NCI-H748 (cell line): ENCODE results near the gene FNDC3B.

Experiments
- DNase-seq: peaks from one replicate; lab custom pipeline; 2025; ENCODE audit not compliant: unreplicated experiment; lab: John Stamatoyannopoulos, UW

The FNDC3B gene

DNA sequence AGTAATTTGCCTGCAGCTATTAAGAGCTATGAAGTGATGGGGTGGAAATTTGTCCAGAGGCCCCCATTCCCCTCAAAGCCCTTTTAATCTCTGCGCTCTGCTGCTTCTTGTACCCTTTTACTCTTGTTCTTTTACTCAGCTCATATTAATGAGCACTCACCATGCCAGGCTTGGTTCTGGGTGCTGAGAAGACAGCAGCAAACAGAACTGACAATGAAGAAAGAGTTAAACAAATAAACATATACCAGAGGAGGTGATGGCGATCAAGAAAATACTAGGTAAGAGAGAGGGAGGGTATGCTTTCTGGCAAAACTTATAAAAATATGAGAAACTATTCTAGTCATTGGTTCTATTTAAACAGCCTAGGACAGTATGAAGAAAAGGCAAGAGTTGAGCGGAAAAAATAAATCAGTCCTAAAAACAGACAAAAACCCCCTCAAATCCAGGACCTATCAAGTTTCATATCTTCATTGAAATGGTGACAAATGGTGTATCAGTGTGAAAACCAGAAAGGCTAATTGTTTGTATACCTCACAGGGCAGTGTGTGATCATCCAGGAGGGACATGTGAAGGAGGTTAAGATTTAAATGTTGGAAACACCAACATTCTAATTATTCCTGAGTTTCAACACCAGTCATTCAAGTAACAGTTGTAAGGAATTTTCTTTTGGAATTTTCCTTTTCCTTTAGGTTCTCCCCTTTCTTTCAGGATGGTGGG lies 144.9 kb downstream of the FNDC3B start:
- DNase-seq = no peak

DNA sequence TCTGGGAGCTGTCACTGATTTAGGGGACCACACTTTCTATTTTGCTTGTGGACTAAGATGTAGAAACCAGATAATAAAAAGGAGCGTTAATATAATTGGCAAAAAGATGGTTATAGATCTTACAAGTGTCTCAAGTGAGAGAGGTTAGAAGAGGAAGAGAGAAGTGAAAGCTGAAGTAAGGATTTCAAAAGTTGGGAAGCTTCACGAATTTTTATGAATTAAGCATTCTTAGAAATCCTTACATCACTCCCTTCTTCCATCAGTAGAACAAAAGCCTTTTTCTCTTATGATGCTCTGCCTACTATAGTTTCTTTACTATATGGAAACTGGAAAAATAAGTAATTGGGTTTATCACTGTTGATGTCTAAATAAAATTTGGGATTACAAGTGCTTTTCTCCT lies 146.5 kb downstream of the FNDC3B start:
- no peak for DNase-seq

DNA sequence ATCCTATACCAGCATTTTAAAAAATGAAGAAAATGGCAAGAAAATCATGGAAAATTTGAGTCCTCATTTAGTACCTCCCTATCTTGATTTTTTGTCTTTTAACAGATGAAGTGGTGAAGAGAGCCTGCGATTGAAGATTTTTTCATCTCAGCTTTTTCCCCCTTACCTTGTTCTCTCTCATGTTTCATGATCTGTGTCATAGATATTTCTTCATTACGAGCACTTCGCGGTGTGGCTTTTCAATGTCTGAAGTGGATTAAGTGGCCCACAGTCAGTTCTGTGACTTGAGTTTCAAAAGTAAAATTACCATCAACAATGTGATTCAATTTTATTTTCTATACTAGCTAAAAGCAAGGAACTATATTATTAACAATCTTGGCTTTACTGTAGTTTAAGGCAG lies 147.2 kb downstream of the FNDC3B start:
- DNase-seq = no peak

DNA sequence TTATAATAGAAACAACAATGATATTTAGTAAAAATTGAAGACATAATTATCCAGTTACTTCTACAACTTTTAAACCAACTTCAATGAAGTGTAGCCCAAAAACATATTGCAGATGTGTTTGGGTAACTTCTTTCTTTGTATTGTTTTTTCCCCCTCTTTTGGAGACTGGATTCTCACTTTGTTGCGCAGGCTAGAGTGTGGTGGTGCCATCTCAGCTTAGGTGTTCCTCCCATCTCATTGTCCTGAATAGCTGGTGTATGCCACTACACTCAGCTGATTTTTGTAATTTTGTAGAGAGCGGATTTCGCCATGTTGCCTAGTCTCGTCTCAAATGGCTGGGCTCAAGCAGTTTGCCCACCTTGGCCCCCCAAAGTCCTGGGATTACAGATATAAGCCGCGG lies 148.1 kb downstream of the FNDC3B start:
- no peak for DNase-seq

DNA sequence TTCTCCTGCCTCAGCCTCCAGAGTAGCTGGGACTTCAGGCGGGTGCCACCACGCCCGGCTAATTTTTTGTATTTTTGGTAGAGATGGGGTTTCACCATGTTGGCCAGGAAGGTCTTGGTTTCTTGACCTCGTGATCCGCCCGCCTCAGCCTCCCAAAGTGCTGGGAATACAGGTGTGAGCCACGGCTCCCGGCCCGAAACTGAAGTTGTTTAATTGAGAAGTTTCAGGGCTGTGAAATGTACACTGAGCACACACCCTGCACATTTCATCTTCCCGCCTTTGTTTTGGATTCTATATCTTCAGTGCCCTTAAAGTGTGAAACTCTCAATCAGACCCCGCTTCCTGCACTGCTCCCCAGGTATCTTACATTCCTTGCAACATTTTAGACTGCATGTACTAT lies 149.1 kb downstream of the FNDC3B start:
- no peak for DNase-seq

DNA sequence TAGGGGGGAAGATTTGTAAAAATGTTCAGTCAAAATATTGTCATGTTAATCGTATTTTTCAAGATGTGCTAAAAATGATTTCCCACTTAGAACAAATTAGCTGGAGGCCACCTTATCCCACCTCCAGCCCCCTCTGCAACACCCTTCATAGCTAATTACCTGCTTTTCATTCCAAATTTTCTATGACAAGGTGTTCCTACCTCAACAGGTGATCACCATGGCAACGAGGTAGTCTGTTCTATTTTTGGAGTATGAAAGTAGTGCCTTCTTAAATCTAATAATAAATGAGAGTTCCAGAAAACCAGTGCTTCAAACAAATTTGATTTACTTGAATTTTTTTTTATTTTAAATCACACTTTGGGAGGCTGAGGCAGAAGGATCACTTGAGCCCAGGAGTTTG lies 149.8 kb downstream of the FNDC3B start:
- no peak for DNase-seq

DNA sequence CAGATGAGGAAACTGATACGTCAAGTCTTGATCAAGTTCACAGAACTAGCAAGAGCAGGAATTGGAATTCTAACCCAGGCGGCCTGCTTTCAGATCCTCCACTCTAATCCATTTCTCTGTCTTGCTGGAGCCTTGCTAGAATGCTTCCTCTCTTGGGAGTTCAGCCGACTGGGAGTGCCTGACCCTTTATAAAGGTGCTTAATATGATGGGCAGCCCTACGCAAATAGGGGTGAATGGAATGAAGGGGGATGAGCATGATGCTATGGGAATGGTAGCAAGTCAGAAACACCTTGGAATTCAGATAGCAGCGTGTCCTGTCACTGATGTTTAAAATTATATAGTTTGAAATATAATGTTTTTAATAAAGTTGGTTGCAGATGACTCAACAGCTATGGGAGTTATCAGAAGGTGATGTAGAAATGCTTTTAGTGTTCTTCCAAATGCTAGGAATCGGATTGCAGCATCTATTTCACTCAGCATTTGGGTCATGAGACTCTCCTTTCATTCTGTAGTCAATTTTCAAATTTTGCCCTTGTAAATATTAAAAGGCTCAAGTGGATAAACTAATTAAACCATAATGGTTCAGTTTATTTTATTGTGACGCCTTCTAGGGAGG lies 150.7 kb downstream of the FNDC3B start:
- DNase-seq = no peak

DNA sequence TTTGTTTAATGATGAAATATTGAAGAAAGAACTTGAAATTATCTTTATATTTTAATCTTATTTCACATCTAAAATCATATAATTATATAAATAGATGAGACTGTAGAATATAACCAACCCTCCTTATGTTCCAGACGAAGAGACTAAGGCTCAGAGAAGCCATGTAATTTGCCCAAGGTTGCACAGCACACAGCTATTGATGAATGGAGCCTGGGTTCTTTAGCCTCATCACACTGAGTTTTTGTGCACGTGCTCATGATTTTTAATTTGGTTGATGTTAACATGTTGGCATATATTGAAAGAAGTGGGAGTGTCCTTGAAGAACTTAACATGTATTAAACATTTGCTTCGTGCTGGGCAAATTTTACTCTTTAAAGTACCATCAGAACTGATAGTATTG lies 151.6 kb downstream of the FNDC3B start:
- DNase-seq = no peak

DNA sequence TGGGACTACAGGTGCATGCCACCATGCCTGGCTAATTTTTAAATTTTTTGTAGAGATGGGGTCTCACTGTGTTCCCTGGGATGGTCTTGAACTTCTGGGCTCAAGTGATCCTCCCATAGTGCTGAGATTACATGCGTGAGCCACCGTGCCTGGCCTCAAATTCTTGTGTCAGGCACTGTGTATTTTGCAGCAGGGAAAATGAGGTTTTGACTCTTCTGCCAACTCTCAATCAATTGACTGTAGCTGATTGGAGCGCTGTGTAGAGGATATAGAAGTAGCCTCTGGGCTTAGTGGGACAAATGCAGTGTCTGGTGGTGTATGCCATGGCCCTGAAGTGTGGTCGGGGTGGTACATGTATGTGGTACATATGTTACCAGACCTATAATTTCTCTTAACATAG lies 152.3 kb downstream of the FNDC3B start:
- DNase-seq = no peak

DNA sequence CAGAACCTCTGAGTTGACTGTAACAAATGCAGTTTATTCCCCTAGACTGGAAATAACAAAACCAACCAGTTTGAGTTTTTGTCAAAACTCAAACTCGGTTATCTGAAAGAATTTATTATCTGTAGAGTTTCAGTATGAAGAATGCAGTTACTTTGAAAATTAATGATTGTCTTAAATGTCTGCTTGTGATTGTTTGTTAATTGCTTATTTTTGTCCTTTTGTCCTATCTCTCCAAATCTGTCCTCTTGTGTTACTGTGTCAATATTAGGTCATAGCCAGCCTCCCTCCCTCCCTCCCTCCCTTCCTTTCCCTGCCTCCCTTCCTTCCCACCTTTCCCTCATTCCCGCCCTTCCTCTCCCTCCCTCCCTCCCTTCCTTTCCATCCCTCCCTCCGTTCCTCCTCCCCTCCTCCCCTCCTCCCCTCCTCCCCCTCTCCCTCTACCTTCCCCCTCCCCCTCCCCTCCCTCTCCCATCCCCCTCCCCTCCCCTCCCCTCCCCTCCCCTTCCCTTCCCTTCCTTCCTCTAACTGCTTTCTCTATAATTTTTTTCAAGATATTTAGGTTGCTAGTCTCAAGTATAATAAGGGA lies 153.5 kb downstream of the FNDC3B start:
- DNase-seq = peak; percentile 5

DNA sequence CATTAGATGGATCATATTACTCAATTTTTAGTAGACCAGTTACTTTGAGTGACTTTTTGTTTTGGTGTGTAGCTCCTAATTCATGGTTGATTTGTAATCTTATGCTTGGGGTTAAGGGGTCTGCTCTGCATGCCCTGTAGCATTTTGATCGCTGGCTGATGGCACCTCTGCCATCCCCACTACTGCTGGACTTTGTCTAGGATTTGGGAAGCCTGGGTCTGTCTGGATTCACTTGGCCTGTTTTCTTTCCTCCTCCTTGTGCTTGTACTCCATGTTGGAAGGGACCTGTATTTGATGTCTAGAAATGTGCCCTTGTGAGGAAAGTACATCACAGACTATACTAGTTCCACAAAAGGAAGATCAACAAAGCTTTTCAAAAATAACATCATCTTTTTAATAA lies 154.1 kb downstream of the FNDC3B start:
- DNase-seq = no peak

DNA sequence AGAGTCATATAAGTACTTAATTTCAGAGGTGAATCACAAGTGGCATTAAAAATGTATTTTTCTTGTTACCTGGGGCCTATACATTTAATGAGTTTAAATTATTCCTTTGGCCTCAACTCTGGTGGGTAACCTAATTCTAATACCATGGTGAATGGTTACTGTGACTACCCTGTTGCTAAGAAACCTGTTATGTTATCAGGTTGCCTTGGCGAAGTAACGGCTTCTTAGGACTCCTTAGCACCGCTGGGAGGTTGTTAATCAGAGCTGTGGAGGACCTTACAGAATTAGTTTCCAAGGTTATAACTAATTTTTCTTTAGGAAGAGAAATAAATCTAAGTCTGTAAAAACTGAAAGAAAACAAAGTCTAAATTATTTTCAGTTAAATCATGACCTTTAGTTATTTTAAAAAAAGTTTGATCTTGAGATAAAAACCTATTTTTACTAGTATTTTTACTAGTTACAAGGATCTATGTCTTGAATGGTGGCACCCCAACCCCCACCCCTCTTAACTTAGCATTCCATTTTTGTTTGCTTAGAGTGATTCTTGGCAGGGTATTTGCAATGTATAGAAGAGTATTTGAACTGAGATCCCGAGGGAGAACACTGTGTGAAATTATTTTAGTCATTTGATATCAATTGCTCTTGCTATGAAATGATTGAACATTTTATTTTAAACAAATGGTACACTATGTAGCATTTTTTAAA lies 155.5 kb downstream of the FNDC3B start:
- DNase-seq = peak; percentile 84

DNA sequence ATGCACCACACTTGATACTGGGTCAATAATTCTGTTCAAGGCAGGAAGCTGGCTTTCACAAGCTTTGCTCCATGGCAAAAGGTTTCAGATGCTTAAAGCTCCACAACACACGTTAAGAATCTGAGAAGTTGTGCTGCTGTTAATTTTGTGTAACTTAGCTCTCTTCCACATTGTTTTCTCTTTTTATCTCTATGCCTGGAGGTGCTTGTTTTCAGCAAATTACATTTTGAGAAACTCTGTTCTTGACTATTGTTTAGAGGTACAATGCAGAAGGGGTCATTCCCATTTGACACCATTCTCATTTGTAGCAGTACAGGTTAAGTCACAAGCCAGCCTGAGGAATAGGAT lies 156.0 kb downstream of the FNDC3B start:
- no peak for DNase-seq

DNA sequence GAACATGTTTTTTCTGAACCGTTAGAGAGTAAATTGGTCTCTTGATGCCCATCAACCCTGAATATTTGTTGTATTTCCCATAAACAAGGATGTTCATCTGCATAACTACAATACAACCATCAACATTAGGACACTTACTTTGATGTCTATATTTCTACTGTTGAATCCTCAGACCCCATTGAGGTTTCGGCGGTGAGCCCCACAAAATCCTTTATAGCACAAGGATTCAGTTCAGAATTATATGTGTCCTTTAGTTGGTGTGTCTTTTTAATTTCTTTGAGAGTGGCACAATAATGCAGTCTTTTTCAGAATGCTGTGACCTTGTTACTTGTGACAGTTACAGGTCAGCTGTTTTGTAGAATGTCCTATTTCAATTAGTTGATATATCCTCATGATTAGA lies 158.0 kb downstream of the FNDC3B start:
- no peak for DNase-seq

DNA sequence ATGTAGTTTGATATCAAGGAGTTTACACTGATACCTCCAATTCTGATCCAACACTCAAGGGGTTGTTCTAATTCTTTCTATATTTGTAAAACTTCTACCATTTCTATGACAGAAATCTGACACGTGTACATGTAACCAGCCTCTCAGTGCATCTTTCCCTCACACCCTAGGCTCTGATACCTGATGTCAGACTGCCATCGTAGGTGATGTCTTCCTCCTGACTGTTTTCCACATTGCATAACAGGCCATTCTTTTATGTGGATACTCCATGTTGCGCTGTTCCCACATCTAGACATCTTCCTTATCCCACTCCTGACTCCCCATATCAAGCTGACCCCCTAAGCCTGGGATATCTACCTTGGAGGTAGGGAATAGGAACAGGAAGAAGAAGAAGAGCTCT lies 159.1 kb downstream of the FNDC3B start:
- DNase-seq = no peak

DNA sequence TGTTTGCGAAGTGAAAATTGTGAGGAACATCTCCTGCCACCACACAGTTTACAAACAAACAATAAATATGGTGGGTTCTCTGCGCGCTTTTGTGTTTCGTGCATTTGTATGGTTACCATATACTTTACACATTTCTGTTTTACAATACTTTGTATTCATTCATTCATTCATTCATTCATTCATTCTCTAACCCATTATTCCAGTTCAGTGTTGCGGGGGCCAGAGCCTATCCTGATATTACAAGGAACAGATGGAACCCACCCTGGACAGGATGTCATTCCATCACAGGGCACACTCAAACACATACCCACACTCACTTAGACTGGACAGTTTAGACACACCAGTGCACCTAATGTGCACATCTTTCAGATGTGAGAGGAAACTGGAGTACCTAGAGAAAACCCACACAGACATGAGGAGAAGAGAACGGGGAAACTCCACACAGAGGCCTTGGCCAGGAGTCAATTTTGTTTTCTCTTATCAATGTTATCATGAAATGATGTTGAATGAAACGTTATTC lies 160.5 kb downstream of the FNDC3B start:
- DNase-seq = no peak

DNA sequence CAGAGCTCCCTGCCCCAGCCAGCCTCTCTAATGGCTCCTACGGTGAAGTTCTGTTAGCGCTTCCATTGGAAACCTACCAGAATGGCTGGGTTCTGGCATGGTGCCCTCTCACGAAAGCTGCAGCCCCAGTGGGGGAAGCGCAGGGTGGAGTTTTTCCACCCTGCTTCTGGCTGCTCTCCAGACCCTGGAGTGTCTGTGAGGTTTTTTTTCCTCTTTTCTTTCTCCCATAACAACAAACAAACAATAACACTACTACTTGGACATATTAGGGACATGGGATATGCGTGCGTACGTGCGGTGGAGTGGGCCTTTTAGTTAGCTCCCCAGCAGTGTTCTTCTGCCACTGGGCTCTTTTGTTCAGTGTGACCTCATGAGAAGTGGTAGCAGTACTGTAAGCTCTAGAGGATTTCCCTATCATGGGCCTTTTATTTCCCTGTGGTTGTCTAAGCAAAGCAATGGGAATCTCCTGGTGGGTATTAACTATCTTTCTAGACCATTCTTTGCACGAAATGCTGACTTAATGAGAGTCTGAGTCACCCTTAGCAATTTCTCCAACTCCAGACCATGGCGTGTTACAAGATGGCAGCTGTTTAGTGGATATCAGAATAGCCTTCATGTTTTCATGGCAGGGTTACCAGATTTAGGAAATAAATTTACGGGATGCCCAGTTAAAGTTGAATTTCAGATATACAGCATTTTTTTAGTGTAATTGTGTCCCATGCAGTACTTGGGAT lies 161.9 kb downstream of the FNDC3B start:
- DNase-seq = peak; percentile 84

DNA sequence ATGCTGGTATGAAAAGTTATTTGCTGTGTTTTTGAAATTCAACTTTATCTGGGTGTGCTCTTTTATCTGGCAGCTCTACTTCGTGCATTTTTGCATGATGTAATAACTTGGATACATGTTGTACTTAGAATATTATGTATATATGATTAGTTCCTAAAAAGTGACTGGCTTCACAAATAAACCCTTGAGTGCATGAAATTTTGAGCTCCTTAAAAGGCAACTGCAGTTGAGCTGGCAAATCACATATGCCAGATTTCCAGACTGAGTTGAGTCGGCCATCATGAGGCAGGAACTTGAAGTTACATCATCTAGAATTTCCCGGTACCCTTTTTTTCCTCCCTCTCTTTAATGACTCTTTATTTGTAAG lies 162.5 kb downstream of the FNDC3B start:
- DNase-seq = no peak

DNA sequence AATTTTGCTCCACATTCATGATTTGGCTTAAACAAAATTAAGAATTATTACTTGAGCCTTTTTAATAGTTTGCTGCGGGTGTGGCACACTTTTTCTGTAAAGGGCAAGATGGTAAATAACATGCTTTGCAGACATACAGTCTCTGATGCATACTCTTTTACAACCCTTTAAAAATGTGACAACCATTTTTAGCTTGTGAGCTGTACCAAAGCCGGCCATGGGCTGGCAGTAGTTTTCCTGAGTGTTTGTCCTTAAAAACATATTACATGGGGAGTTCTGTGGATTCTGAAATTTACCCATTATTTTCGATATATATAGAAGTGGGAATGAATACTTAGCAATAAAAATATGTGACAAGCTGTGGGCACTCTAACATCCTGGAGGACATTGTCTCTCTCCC lies 163.4 kb downstream of the FNDC3B start:
- DNase-seq = no peak

DNA sequence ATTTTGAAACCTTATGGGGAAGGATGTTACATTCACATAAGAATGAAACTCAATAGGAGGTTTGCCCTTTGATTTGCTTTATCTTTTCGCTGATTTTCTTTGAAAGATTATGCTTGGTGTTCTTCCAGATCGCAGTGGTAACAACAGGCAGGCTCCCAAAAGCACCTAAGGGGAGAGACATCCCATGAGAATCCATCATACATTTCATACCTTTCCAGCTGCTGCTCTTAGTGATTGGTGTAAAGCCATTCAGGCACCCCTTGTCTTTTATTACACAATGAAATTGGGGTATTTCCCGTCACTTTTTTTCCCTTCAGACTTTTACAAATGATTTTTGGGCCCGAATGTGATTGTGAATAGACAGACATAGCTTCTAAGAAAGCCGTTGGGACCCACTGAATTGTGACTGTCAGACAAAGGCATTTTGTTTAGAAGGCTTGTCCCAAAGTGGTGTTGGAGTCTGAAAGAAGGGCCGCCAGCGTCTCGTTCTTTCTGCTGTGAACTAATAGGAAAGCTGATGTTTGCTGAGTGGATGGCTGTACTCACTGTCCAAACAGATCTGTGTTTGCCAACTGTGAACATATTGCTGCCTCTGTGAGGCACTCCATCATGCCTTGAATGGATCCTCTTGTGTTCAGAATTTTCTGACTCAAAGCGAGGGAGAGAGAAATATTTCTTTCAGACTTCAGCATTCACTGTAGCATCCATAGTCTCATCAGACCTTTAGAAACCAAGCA lies 164.3 kb downstream of the FNDC3B start:
- peak; percentile 86 for DNase-seq

DNA sequence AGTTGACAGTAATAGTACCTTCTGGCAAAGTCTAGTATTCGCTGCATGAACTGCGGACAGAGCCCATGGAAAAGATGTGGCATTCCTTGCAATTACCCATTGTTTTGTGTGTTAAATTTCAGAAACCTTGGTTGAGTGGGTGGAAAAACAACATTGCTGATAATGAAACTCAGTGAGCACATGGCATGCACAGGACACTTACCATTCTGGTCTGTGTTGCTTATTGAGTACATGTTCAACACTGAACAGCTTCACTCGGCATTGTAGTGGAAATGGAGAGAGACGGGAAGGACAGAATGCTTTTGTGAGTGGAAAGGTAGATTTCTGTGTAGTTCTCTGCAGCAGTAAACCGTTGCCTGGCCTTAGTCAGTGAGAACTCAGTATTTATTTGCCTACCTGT lies 165.3 kb downstream of the FNDC3B start:
- no peak for DNase-seq
